Esophagus muscularis mucosa (tissue), 4 donors: Measurements from ENCODE around the gene LILRA6.

Experiments used
- EP300 ChIP-seq: sonication (generic); formaldehyde crosslinking; IDR thresholded peaks from one replicate; pipeline ENCODE4 v1.6.1; 2017; ENCODE audit warnings: antibody characterized with exemption
- POLR2A ChIP-seq: fragments of 450-650 bp; IDR thresholded peaks from one replicate; pipeline ENCODE4 v1.6.1; 2017; ENCODE audit warnings: antibody characterized with exemption, moderate library complexity, mild to moderate bottlenecking, low read depth
- POLR2AphosphoS5 ChIP-seq, 2 donors: sonication (generic); formaldehyde crosslinking; IDR thresholded peaks; one replicate each; pipeline ENCODE4 v1.6.1; 2017; ENCODE audit warnings: antibody characterized with exemption in 2 of 2
- TF ChIP-seq, protein P1 (sequence below), 3 experiments: fragments of 200-600 bp in 2 of 3; fragments of 450-650 bp in 1 of 3; sonication (generic) in 2 of 3; IDR thresholded peaks; one replicate each; pipeline ENCODE4 v1.5.1; 2017 to 2019; ENCODE audit warnings: antibody characterized with exemption in 3 of 3, mild to moderate bottlenecking in 2 of 3, moderate library complexity in 1 of 3

DNA sequence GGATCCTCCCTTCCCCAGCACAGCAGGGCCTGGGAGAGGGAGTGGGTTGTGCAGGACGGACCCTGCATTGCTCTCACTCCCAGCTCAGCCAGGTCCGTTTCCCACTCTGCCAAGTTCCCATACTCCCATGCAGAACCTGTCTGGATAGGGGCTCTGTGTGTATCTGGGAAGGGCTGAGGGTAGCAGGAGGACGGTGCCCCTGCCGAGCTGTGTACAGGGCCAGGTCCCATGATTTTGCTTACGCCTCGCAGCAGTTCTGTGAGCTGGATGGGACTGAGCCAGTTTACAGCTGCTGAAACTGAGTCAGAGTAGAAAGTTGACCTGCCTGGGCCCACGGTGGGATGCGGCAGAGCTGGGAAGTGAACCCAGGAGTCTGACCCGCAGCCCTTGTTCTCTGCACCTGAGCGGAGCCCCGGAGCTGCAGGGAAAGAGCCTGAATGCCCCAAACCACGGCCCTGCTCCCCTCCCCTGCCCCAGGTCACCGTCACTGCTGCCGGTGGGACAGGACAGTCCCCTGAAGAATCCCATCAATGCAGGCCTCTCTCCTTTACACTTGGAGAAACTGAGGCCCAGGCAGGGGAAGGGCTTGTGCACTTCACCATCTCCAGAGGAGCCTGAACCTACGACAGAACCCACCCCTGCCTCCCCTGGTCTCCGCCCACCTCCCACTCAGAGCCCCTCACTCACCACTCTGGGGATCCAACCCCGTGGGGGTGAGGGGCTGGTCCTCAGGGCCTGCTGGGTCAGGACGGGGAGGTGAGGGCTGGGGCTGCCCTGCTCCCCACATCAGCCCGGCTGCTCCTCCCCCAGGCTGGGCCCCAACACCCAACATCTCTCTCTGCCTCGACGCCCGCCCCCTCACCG is 11.0 kb upstream of the LILRA6 start:
- TF ChIP-seq, protein P1, sequence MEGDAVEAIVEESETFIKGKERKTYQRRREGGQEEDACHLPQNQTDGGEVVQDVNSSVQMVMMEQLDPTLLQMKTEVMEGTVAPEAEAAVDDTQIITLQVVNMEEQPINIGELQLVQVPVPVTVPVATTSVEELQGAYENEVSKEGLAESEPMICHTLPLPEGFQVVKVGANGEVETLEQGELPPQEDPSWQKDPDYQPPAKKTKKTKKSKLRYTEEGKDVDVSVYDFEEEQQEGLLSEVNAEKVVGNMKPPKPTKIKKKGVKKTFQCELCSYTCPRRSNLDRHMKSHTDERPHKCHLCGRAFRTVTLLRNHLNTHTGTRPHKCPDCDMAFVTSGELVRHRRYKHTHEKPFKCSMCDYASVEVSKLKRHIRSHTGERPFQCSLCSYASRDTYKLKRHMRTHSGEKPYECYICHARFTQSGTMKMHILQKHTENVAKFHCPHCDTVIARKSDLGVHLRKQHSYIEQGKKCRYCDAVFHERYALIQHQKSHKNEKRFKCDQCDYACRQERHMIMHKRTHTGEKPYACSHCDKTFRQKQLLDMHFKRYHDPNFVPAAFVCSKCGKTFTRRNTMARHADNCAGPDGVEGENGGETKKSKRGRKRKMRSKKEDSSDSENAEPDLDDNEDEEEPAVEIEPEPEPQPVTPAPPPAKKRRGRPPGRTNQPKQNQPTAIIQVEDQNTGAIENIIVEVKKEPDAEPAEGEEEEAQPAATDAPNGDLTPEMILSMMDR (IDR thresholded peaks at IDR 0.05), result no peak
- TF ChIP-seq POLR2AphosphoS5 (IDR thresholded peaks at IDR 0.05) (no peak), POLR2A (no peak), EP300 (no peak)
